Astrocyte (in vitro differentiated cells and primary cell): Measurements from ENCODE around the gene SLC15A1.

Experiments used
- EZH2 ChIP-seq: IDR thresholded peaks from 2 replicates; pipeline ENCODE4 v1.6.1; 2012; ENCODE audit warnings: mild to moderate bottlenecking, low read length, inconsistent platforms; ENCODE audit not compliant: insufficient read depth
- TF ChIP-seq, protein P1 (sequence below): IDR thresholded peaks from 2 replicates; pipeline ENCODE4 v1.5.1; 2011; ENCODE audit warnings: low read depth, mild to moderate bottlenecking, inconsistent platforms, low read length, moderate library complexity; ENCODE audit not compliant: insufficient read depth

DNA sequence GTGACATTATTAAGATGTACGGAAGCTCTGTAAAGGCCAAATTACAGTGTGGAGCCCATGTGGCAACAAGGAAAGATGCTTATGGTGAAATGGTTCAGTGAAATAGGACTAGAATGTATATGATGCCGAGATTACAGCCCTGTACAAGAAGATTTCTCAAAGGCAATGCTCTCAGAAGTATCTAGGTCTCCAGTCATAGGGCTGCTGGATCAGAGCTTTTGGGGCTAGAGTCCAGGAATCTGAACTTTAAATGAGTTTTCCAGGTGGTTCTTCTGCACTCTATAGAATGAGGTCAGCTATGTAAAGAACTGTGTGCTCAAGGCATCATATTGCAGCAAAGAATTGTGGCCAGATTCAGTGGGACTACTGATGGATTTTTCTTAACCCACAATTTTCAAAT, 100.2 kb downstream of the SLC15A1 start:
- TF ChIP-seq, protein P1, sequence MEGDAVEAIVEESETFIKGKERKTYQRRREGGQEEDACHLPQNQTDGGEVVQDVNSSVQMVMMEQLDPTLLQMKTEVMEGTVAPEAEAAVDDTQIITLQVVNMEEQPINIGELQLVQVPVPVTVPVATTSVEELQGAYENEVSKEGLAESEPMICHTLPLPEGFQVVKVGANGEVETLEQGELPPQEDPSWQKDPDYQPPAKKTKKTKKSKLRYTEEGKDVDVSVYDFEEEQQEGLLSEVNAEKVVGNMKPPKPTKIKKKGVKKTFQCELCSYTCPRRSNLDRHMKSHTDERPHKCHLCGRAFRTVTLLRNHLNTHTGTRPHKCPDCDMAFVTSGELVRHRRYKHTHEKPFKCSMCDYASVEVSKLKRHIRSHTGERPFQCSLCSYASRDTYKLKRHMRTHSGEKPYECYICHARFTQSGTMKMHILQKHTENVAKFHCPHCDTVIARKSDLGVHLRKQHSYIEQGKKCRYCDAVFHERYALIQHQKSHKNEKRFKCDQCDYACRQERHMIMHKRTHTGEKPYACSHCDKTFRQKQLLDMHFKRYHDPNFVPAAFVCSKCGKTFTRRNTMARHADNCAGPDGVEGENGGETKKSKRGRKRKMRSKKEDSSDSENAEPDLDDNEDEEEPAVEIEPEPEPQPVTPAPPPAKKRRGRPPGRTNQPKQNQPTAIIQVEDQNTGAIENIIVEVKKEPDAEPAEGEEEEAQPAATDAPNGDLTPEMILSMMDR = no peak
- TF ChIP-seq EZH2 = no peak
